Gastrocnemius medialis (tissue), 4 donors: ENCODE data around the gene PIP5K1C. TPM values are rescaled to one million over a fixed set of nuclear protein-coding genes. Genes with fewer than 3 reads are reported as not detected.

Experiments used
- ATAC-seq, 2 donors: fragments of 150-250 bp; one replicate each; pipeline ENCODE4 v1.9.1; 2016
- DNase-seq, 2 donors: peaks; one replicate each; pipeline ENCODE4 v3.0.0-alpha.2; 2019
- H3K27ac ChIP-seq, 4 donors: fragments of 200-600 bp; sonication (generic); 1 replicate in 1 of 4; 2 replicates in 3 of 4; pipeline ENCODE4 v1.5.1; 2016 to 2018; ENCODE audit warnings: mild to moderate bottlenecking in 2 of 4, moderate library complexity in 1 of 4
- H3K27me3 ChIP-seq, 3 donors: fragments of 200-600 bp; sonication (generic) in 2 of 3; 1 replicate in 1 of 3; 2 replicates in 2 of 3; pipeline versions ENCODE4 v1.5.1 to v1.6.0; 2016 to 2019; ENCODE audit warnings: mild to moderate bottlenecking in 1 of 3, moderate library complexity in 1 of 3
- H3K36me3 ChIP-seq, 2 donors: fragments of 200-600 bp; sonication (generic) in 1 of 2; one replicate each; pipeline ENCODE4 v1.5.1; 2017 to 2018
- H3K4me1 ChIP-seq, 2 donors: fragments of 200-600 bp; sonication (generic) in 1 of 2; one replicate each; pipeline ENCODE4 v1.5.1; 2016 to 2017; ENCODE audit warnings: mild to moderate bottlenecking in 2 of 2
- H3K4me3 ChIP-seq, 4 donors: fragments of 200-600 bp; sonication (generic) in 3 of 4; 1 replicate in 1 of 4; 2 replicates in 3 of 4; pipeline ENCODE4 v1.5.1; 2016 to 2019; ENCODE audit warnings: mild to moderate bottlenecking in 2 of 4
- H3K9me3 ChIP-seq, 3 donors: fragments of 200-600 bp; sonication (generic) in 2 of 3; 1 replicate in 1 of 3; 2 replicates in 2 of 3; pipeline ENCODE4 v1.5.1; 2016 to 2019
- CTCF ChIP-seq, 5 experiments: fragments of 450-650 bp in 3 of 5; fragments of 200-600 bp in 2 of 5; sonication (generic) in 2 of 5; IDR thresholded peaks in 4 of 5; conservative IDR thresholded peaks in 1 of 5; 1 replicate in 4 of 5; 2 replicates in 1 of 5; pipeline ENCODE4 v1.5.1; 2016 to 2019; ENCODE audit warnings: antibody characterized with exemption in 5 of 5, mild to moderate bottlenecking in 3 of 5, moderate library complexity in 3 of 5
- POLR2A ChIP-seq, 2 donors: fragments of 450-650 bp; IDR thresholded peaks; one replicate each; pipeline ENCODE4 v1.6.1; 2017; ENCODE audit warnings: antibody characterized with exemption in 2 of 2, mild to moderate bottlenecking in 2 of 2, moderate library complexity in 2 of 2
- in situ Hi-C, 4 donors: fragments of 200-750 bp; cut with MboI; loops; one replicate each; pipeline versions ENCODE4 v1.15.0 to v1.8.0; 2017; ENCODE audit warnings: low sequenced_read_pairs in 4 of 4
- intact Hi-C: fragments of 100-400 bp; cut with DNase I; formaldehyde crosslinking; loops from one replicate; pipeline ENCODE4 v1.15.1; 2023; ENCODE audit warnings: low total_unique reads
- total RNA-seq, 4 donors: library from RNA; depleted of rRNA; stranded (reverse); fragments of >200 nt; gene quantifications; one replicate each; pipeline versions ENCODE4 v1.1.0 to v1.2.3, GENCODE V29; 2016

PIP5K1C gene
- total RNA-seq, 4 donors from 2014 or later = 8.2 to 18.0 (median 17.3) TPM

GRCh38 chr19:3695124-3695733 is 5.0 kb downstream of the PIP5K1C start:
- intact Hi-C loops (no loop called here), in situ Hi-C loops (no loop called here)
- DNase-seq = no peak
- TF ChIP-seq POLR2A (IDR thresholded peaks at IDR 0.05) (no peak), CTCF (IDR thresholded peaks at IDR 0.05 in 4 of 5, conservative IDR thresholded peaks at IDR 0.05 in 1 of 5) (no peak)
- Histone ChIP-seq H3K27ac (no peak overlapping the region), H3K4me3 (no peak overlapping the region), H3K36me3 (no peaks in the 10 kb centered on the region), H3K27me3 (no peaks in the 10 kb centered on the region), H3K4me1 (peaks cover 0 to 19% of the 10 kb centered on the region in 2 donors), H3K9me3 (no peaks in the 10 kb centered on the region)
- ATAC-seq = no peak

- Histone ChIP-seq H3K27ac (peak overlapping the region in 1 of 4 donors; percentile 45), H3K36me3 (no peaks in the 10 kb centered on the region), H3K27me3 (no peaks in the 10 kb centered on the region), H3K9me3 (no peaks in the 10 kb centered on the region), H3K4me3 (no peak overlapping the region), H3K4me1 (peaks cover 0 to 17% of the 10 kb centered on the region in 2 donors)
- no peak for ATAC-seq
- intact Hi-C loops (no loop called here), in situ Hi-C loops (no loop called here)
- TF ChIP-seq POLR2A (IDR thresholded peaks at IDR 0.05) (no peak), CTCF (IDR thresholded peaks at IDR 0.05 in 4 of 5, conservative IDR thresholded peaks at IDR 0.05 in 1 of 5) (no peak)
- no peak for DNase-seq
Measured at GRCh38 chr19:3694361-3695123, 5.7 kb downstream of the PIP5K1C start.

GRCh38 chr19:3693025-3693925 is 7.0 kb downstream of the PIP5K1C start:
- H3K27me3 ChIP-seq = no peaks in the 10 kb centered on the region
- no peak overlapping the region for H3K4me3 ChIP-seq
- H3K9me3 ChIP-seq = no peaks in the 10 kb centered on the region
- no peak for ATAC-seq
- intact Hi-C loops = no loop called here
- in situ Hi-C loops = no loop called here
- no peak for DNase-seq
- TF ChIP-seq CTCF (IDR thresholded peaks at IDR 0.05 in 4 of 5, conservative IDR thresholded peaks at IDR 0.05 in 1 of 5) (no peak), POLR2A (IDR thresholded peaks at IDR 0.05) (no peak)
- peak overlapping the region in 1 of 4 donors; percentile 51 for H3K27ac ChIP-seq
- H3K4me1 ChIP-seq = peaks cover 0 to 4% of the 10 kb centered on the region in 2 donors
- H3K36me3 ChIP-seq = no peaks in the 10 kb centered on the region

GRCh38 chr19:3692141-3693024 is 7.9 kb downstream of the PIP5K1C start:
- Histone ChIP-seq H3K4me1 (no peaks in the 10 kb centered on the region), H3K9me3 (no peaks in the 10 kb centered on the region), H3K4me3 (no peak overlapping the region), H3K27me3 (no peaks in the 10 kb centered on the region), H3K36me3 (no peaks in the 10 kb centered on the region), H3K27ac (peak overlapping the region in 1 of 4 donors; percentile 51)
- TF ChIP-seq CTCF (IDR thresholded peaks at IDR 0.05 in 4 of 5, conservative IDR thresholded peaks at IDR 0.05 in 1 of 5) (peak in 3 of 5 experiments; percentile 33 to 52 (median 41)), POLR2A (IDR thresholded peaks at IDR 0.05) (no peak)
- ATAC-seq = no peak
- intact Hi-C loops = no loop called here
- in situ Hi-C loops = no loop called here
- no peak for DNase-seq
